GM04503 (cell line): ENCODE results near the gene PPFIA4.

Source experiments
- DNase-seq: peaks from one replicate; pipeline ENCODE4 v3.0.0-alpha.2; 2012; ENCODE audit warnings: low read depth

Gene PPFIA4

GRCh38 chr1:203082571-203083462 is 56.5 kb downstream of the PPFIA4 start:
- no peak for DNase-seq

GRCh38 chr1:203083463-203083921 is 57.2 kb downstream of the PPFIA4 start:
- DNase-seq: no peak

- DNase-seq: no peak
These were observed 58.6 kb downstream of the PPFIA4 start for GRCh38 chr1:203084588-203085527.

- DNase-seq: no peak
These were observed 59.5 kb downstream of the PPFIA4 start, which contains the start of gene MYOG for GRCh38 chr1:203085528-203086406. MYOG (minus strand) TSS chr1:203086012; CDS start chr1:203085961, 51 bp downstream.

GRCh38 chr1:203086992-203087763 is 60.9 kb downstream of the PPFIA4 start:
- no peak for DNase-seq

GRCh38 chr1:203088441-203088840 is 62.1 kb downstream of the PPFIA4 start:
- DNase-seq: no peak

- DNase-seq: no peak
These were observed 62.8 kb downstream of the PPFIA4 start for GRCh38 chr1:203089001-203089650.

- no peak for DNase-seq
These were observed 63.4 kb downstream of the PPFIA4 start for GRCh38 chr1:203089651-203090045.

- no peak for DNase-seq
These were observed 64.3 kb downstream of the PPFIA4 start for GRCh38 chr1:203090421-203091198.

GRCh38 chr1:203091199-203091477 is 64.8 kb downstream of the PPFIA4 start:
- no peak for DNase-seq

GRCh38 chr1:203091761-203092330 is 65.6 kb downstream of the PPFIA4 start:
- DNase-seq: no peak

- no peak for DNase-seq
These were observed 67.6 kb downstream of the PPFIA4 start for GRCh38 chr1:203093754-203094410.

- DNase-seq: no peak
These were observed 68.9 kb downstream of the PPFIA4 start for GRCh38 chr1:203095061-203095690.

- no peak for DNase-seq
These were observed 70.3 kb downstream of the PPFIA4 start for GRCh38 chr1:203096566-203096965.

GRCh38 chr1:203097001-203097400 is 70.7 kb downstream of the PPFIA4 start:
- DNase-seq: no peak

- no peak for DNase-seq
These were observed 72.2 kb downstream of the PPFIA4 start for GRCh38 chr1:203098445-203098844.

- DNase-seq: no peak
These were observed 72.7 kb downstream of the PPFIA4 start for GRCh38 chr1:203098914-203099520.
